Measurements from ENCODE around the gene CFAP107.

Gene CFAP107

GRCh38 chr1:12708396-12709090 is 37.5 kb upstream of the CFAP107 start:
- Histone ChIP-seq H3K27ac (peak overlapping the region; percentile 65), H3K9me3 (no peaks in the 10 kb centered on the region)
- TF ChIP-seq CTCF (IDR thresholded peaks at IDR 0.05), result no peak

GRCh38 chr1:12709091-12709491 is 36.9 kb upstream of the CFAP107 start:
- Histone ChIP-seq H3K9me3 (no peaks in the 10 kb centered on the region), H3K4me1 (ENCODE audit: control insufficient read depth in 1 of 2, insufficient read depth in 1 of 2, low read depth in 1 of 2, low read length in 1 of 2) (peaks cover 68 to 73% of the 10 kb centered on the region in 2 experiments), H3K27me3 (no peaks in the 10 kb centered on the region), H3K27ac (peak overlapping the region; percentile 65), H3K36me3 (no peaks in the 10 kb centered on the region), H3K4me3 (ENCODE audit: low read depth in 1 of 2, low read length in 1 of 2) (peak overlapping the region in 1 of 2 experiments; percentile 6)
- TF ChIP-seq CTCF (IDR thresholded peaks at IDR 0.05), result no peak

More at GRCh38 chr1:12708396-12709090, 37.5 kb upstream of the CFAP107 start:
- H3K27me3 ChIP-seq, result no peaks in the 10 kb centered on the region
- no peaks in the 10 kb centered on the region for H3K36me3 ChIP-seq
- peaks cover 64 to 67% of the 10 kb centered on the region in 2 experiments for H3K4me1 ChIP-seq (ENCODE audit: control insufficient read depth in 1 of 2, insufficient read depth in 1 of 2, low read depth in 1 of 2, low read length in 1 of 2)
- H3K4me3 ChIP-seq (ENCODE audit: low read depth in 1 of 2, low read length in 1 of 2), result peak overlapping the region in 1 of 2 experiments; percentile 6

- H3K27ac ChIP-seq, result peak overlapping the region; percentile 65
- H3K27me3 ChIP-seq, result no peaks in the 10 kb centered on the region
- H3K9me3 ChIP-seq, result no peaks in the 10 kb centered on the region
- no peak for TF ChIP-seq CTCF (IDR thresholded peaks at IDR 0.05)
- H3K4me1 ChIP-seq (ENCODE audit: control insufficient read depth in 1 of 2, insufficient read depth in 1 of 2, low read depth in 1 of 2, low read length in 1 of 2), result peaks cover 74 to 79% of the 10 kb centered on the region in 2 experiments
- H3K36me3 ChIP-seq, result no peaks in the 10 kb centered on the region
- no peak overlapping the region for H3K4me3 ChIP-seq (ENCODE audit: low read depth in 1 of 2, low read length in 1 of 2)
These were observed 36.3 kb upstream of the CFAP107 start for GRCh38 chr1:12709696-12710095.

- Histone ChIP-seq H3K27ac (peak overlapping the region; percentile 65), H3K36me3 (no peaks in the 10 kb centered on the region), H3K27me3 (no peaks in the 10 kb centered on the region), H3K4me3 (ENCODE audit: low read depth in 1 of 2, low read length in 1 of 2) (no peak overlapping the region), H3K9me3 (no peaks in the 10 kb centered on the region), H3K4me1 (ENCODE audit: control insufficient read depth in 1 of 2, insufficient read depth in 1 of 2, low read depth in 1 of 2, low read length in 1 of 2) (peaks cover 92 to 97% of the 10 kb centered on the region in 2 experiments)
- no peak for TF ChIP-seq CTCF (IDR thresholded peaks at IDR 0.05)
These were observed 34.5 kb upstream of the CFAP107 start for GRCh38 chr1:12711536-12711935.

GRCh38 chr1:12712076-12712475 is 33.9 kb upstream of the CFAP107 start:
- no peaks in the 10 kb centered on the region for H3K9me3 ChIP-seq

More at GRCh38 chr1:12712076-12712475, 33.9 kb upstream of the CFAP107 start:
- Histone ChIP-seq H3K4me3 (ENCODE audit: low read depth in 1 of 2, low read length in 1 of 2) (no peak overlapping the region), H3K27ac (no peak overlapping the region), H3K36me3 (no peaks in the 10 kb centered on the region), H3K4me1 (ENCODE audit: control insufficient read depth in 1 of 2, insufficient read depth in 1 of 2, low read depth in 1 of 2, low read length in 1 of 2) (peaks cover 96 to 99% of the 10 kb centered on the region in 2 experiments), H3K27me3 (no peaks in the 10 kb centered on the region)
- no peak for TF ChIP-seq CTCF (IDR thresholded peaks at IDR 0.05)
